CD4-positive, CD25-positive, alpha-beta regulatory T cell (primary cell): Measurements from ENCODE around the gene AOAH. TPM values are rescaled to one million over a fixed set of nuclear protein-coding genes. Genes with fewer than 3 reads are reported as not detected.

Experiments used
- ATAC-seq, 2 donors: fragments of 150-1000 bp; cut with Tn5 transposase; one replicate each; pipeline ENCODE4 v1.10.0; 2021; ENCODE audit warnings: low read depth in 2 of 2, moderate number of reproducible peaks in 2 of 2, moderate library complexity in 1 of 2
- DNase-seq, 3 donors: peaks; one replicate each; pipeline versions ENCODE4 v3.0.0 to v3.0.0-alpha.2; 2012 to 2022; ENCODE audit warnings: mixed read lengths in 1 of 3
- H3K27ac ChIP-seq: one replicate; pipeline ENCODE4 v1.7.0; 2013; ENCODE audit warnings: mild to moderate bottlenecking, low read length; ENCODE audit not compliant: insufficient read depth, poor library complexity, severe bottlenecking
- H3K27me3 ChIP-seq: one replicate; pipeline ENCODE4 v1.7.0; 2013; ENCODE audit warnings: low read length; ENCODE audit not compliant: control insufficient read depth, insufficient read depth
- H3K36me3 ChIP-seq: one replicate; pipeline ENCODE4 v1.7.0; 2013; ENCODE audit warnings: mild to moderate bottlenecking, low read length, moderate library complexity; ENCODE audit not compliant: control insufficient read depth, insufficient read depth
- H3K4me1 ChIP-seq: 2 replicates; pipeline ENCODE4 v1.7.0; 2013; ENCODE audit warnings: mild to moderate bottlenecking, low read length; ENCODE audit not compliant: insufficient read depth, control insufficient read depth, poor library complexity, severe bottlenecking
- H3K4me3 ChIP-seq: one replicate; pipeline ENCODE4 v1.7.0; 2013; ENCODE audit warnings: low read depth, mild to moderate bottlenecking, low read length, moderate library complexity
- H3K9me3 ChIP-seq, 2 experiments: 1 replicate in 1 of 2; 2 replicates in 1 of 2; pipeline ENCODE4 v1.7.0; 2013; ENCODE audit warnings: low read length in 2 of 2, mild to moderate bottlenecking in 1 of 2, moderate library complexity in 1 of 2; ENCODE audit not compliant: control insufficient read depth in 2 of 2
- H3K27ac Mint-ChIP-seq, 3 donors: one replicate each; pipeline ENCODE4 v1.8.0; 2020 to 2022; ENCODE audit warnings: mild to moderate bottlenecking in 3 of 3, mixed read lengths in 3 of 3, moderate library complexity in 2 of 3
- H3K27me3 Mint-ChIP-seq: one replicate; pipeline ENCODE4 v1.8.0; 2022; ENCODE audit warnings: mild to moderate bottlenecking, mixed read lengths
- H3K36me3 Mint-ChIP-seq: one replicate; pipeline ENCODE4 v1.8.0; 2020; ENCODE audit warnings: mixed read lengths
- H3K4me1 Mint-ChIP-seq, 4 donors: one replicate each; pipeline ENCODE4 v1.8.0; 2020 to 2022; ENCODE audit warnings: mixed read lengths in 4 of 4, mild to moderate bottlenecking in 1 of 4
- H3K4me3 Mint-ChIP-seq, 4 donors: one replicate each; pipeline ENCODE4 v1.8.0; 2020 to 2022; ENCODE audit warnings: mild to moderate bottlenecking in 4 of 4, mixed read lengths in 4 of 4, moderate library complexity in 3 of 4
- H3K9me3 Mint-ChIP-seq, 7 donors: one replicate each; pipeline ENCODE4 v1.8.0; 2020 to 2022; ENCODE audit warnings: mixed read lengths in 7 of 7, mild to moderate bottlenecking in 3 of 7, moderate library complexity in 2 of 7
- polyA plus RNA-seq, 4 donors: library from polyadenylated mRNA; unstranded; fragments of 300-500 nt; fragmentation: Illumina TruSeq; gene quantifications; one replicate each; pipeline ENCODE4 v1.2.3, GENCODE V29; 2021
- total RNA-seq: library from RNA; stranded (reverse); gene quantifications from one replicate; pipeline ENCODE4 v1.2.3, GENCODE V29; 2022

AOAH gene
- total and polyA plus RNA-seq, 5 donors from 2014 or later: 0.46 to 5.7 (median 1.5) TPM

DNA sequence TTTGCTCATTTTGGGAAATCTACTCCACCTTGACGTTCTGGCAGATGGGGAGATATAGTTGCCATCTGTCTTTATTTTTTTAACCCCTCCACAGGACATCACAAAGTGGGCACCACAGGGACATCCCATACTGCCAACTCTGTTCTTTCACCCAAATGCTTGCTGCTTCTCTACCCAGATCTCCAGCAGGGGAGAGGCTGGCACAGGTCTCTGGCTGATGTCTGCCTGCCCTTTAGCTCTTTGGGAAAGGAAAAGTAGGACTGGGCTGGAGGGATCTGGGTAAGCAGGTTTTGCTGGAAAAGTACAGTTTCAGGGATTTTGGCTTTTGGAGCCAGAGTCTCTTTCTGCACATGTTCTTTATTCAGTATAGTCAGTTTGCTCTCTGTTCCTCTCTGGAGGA lies 178.0 kb downstream of the AOAH start:
- Histone ChIP-seq H3K36me3 (no peaks in the 10 kb centered on the region), H3K4me1 (no peaks in the 10 kb centered on the region), H3K4me3 (no peak overlapping the region), H3K27ac (no peak overlapping the region), H3K9me3 (no peaks in the 10 kb centered on the region), H3K27me3 (no peaks in the 10 kb centered on the region)
- H3K36me3 Mint-ChIP-seq: no peaks in the 10 kb centered on the region
- H3K27ac Mint-ChIP-seq: peak overlapping the region in 1 of 3 donors; percentile 18
- DNase-seq (no peak), ATAC-seq (no peak)
- H3K9me3 Mint-ChIP-seq: peaks cover 0 to 3% (median 0%) of the 10 kb centered on the region in 7 donors
- H3K4me3 Mint-ChIP-seq: no peak overlapping the region
- peaks cover 4% of the 10 kb centered on the region for H3K27me3 Mint-ChIP-seq
- H3K4me1 Mint-ChIP-seq: no peaks in the 10 kb centered on the region

DNA sequence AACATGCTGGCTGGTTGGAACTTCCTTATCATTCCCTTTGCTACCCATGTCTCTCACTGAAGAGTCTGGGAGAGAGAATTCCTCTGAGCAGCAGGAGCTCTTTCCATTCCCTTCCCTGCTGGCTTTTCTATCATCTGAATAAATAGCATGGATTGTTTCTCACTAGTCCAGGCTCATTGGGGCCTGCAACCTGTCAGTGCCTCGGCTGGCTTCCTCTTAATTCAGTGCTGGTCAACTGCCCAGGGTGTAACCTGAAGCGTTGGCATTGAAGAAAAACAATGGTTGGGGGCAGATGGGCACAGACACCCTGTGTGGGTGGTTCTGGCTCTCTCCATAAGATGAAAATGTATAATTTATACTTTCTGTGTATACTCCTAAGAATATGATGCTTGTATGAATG lies 179.0 kb downstream of the AOAH start:
- no peak overlapping the region for H3K4me3 ChIP-seq
- no peaks in the 10 kb centered on the region for H3K27me3 ChIP-seq
- H3K27me3 Mint-ChIP-seq: peaks cover 4% of the 10 kb centered on the region
- H3K4me3 Mint-ChIP-seq: no peak overlapping the region
- no peaks in the 10 kb centered on the region for H3K4me1 ChIP-seq
- no peaks in the 10 kb centered on the region for H3K36me3 ChIP-seq
- H3K27ac ChIP-seq: no peak overlapping the region
- ATAC-seq: no peak
- no peaks in the 10 kb centered on the region for H3K9me3 ChIP-seq
- no peaks in the 10 kb centered on the region for H3K36me3 Mint-ChIP-seq
- no peak overlapping the region for H3K27ac Mint-ChIP-seq
- H3K4me1 Mint-ChIP-seq: no peaks in the 10 kb centered on the region
- DNase-seq: no peak
- H3K9me3 Mint-ChIP-seq: peaks cover 0 to 1% (median 0%) of the 10 kb centered on the region in 7 donors

GRCh38 chr7:36538126-36538525 lies 186.2 kb downstream of the AOAH start:
- no peaks in the 10 kb centered on the region for H3K36me3 ChIP-seq
- Mint-ChIP-seq H3K4me1 (no peaks in the 10 kb centered on the region), H3K36me3 (no peaks in the 10 kb centered on the region), H3K27ac (no peak overlapping the region), H3K4me3 (no peak overlapping the region), H3K27me3 (peaks cover 5% of the 10 kb centered on the region), H3K9me3 (peaks cover 0 to 1% (median 0%) of the 10 kb centered on the region in 7 donors)
- no peaks in the 10 kb centered on the region for H3K27me3 ChIP-seq
- no peak for DNase-seq
- no peak overlapping the region for H3K27ac ChIP-seq
- no peaks in the 10 kb centered on the region for H3K4me1 ChIP-seq
- no peaks in the 10 kb centered on the region for H3K9me3 ChIP-seq
- no peak for ATAC-seq
- H3K4me3 ChIP-seq: no peak overlapping the region

DNA sequence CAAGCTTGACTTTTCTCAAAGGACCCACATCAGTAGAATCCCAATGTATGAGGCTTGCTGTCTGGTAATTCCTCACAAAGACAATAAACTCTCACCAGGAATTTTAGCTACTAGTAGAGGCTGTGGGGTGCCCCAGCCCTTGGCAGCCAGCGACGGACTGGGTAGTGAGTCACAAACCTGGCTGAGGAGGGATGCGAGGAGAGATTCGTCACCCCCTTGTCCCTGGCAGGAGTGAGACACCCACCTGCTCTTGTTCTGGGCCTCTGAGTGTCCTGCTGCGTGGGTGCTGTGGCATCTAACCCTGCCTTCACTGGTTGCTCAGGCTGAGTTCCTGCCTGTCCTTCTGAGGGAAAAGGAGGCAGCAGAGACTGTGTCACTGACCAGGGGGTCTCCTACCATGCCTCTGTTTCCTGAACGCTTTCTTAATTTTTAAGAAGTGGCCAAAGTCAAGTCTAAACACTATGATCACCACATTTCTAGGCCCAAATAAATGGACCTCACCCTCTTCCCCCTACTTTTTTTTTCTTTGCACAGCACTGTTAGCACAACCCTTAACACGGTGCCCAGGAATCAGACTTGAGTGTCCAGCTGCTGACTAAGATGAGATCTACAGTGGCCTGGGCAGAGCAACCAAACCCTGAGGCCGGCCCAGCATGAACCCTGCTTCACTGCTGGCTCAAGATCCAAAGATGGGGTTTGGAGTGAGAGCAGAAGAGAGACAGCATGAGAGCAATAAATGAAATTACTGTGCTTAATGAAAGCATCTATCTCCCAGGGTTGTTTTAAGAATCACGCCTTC lies 188.2 kb downstream of the AOAH start:
- Histone ChIP-seq H3K4me3 (no peak overlapping the region), H3K27ac (no peak overlapping the region), H3K4me1 (no peaks in the 10 kb centered on the region), H3K9me3 (no peaks in the 10 kb centered on the region), H3K27me3 (no peaks in the 10 kb centered on the region), H3K36me3 (no peaks in the 10 kb centered on the region)
- H3K36me3 Mint-ChIP-seq: no peaks in the 10 kb centered on the region
- no peaks in the 10 kb centered on the region for H3K9me3 Mint-ChIP-seq
- no peak overlapping the region for H3K27ac Mint-ChIP-seq
- peaks cover 4% of the 10 kb centered on the region for H3K27me3 Mint-ChIP-seq
- no peaks in the 10 kb centered on the region for H3K4me1 Mint-ChIP-seq
- ATAC-seq (no peak), DNase-seq (no peak)
- no peak overlapping the region for H3K4me3 Mint-ChIP-seq

GRCh38 chr7:36533717-36534116 lies 190.6 kb downstream of the AOAH start:
- no peak for ATAC-seq
- H3K27ac Mint-ChIP-seq: no peak overlapping the region

GRCh38 chr7:36532981-36533499 lies 191.3 kb downstream of the AOAH start:
- Histone ChIP-seq H3K27ac (no peak overlapping the region), H3K4me1 (no peaks in the 10 kb centered on the region), H3K36me3 (no peaks in the 10 kb centered on the region), H3K9me3 (no peaks in the 10 kb centered on the region), H3K4me3 (no peak overlapping the region), H3K27me3 (no peaks in the 10 kb centered on the region)
- Mint-ChIP-seq H3K4me1 (no peaks in the 10 kb centered on the region), H3K27ac (no peak overlapping the region), H3K36me3 (no peaks in the 10 kb centered on the region), H3K27me3 (peaks cover under 1% of the 10 kb centered on the region), H3K4me3 (no peak overlapping the region), H3K9me3 (peaks cover 0 to 1% (median 0%) of the 10 kb centered on the region in 7 donors)
- DNase-seq: no peak
- no peak for ATAC-seq

More at GRCh38 chr7:36533717-36534116, 190.6 kb downstream of the AOAH start:
- peaks cover 0 to 1% (median 0%) of the 10 kb centered on the region in 7 donors for H3K9me3 Mint-ChIP-seq
- Histone ChIP-seq H3K9me3 (no peaks in the 10 kb centered on the region), H3K36me3 (no peaks in the 10 kb centered on the region), H3K4me3 (no peak overlapping the region), H3K4me1 (no peaks in the 10 kb centered on the region), H3K27ac (no peak overlapping the region), H3K27me3 (no peaks in the 10 kb centered on the region)
- no peak overlapping the region for H3K4me3 Mint-ChIP-seq
- H3K36me3 Mint-ChIP-seq: no peaks in the 10 kb centered on the region
- no peak for DNase-seq
- H3K27me3 Mint-ChIP-seq: peaks cover 4% of the 10 kb centered on the region
- H3K4me1 Mint-ChIP-seq: no peaks in the 10 kb centered on the region

- H3K27ac ChIP-seq: no peak overlapping the region
- H3K4me1 Mint-ChIP-seq: no peaks in the 10 kb centered on the region
- no peaks in the 10 kb centered on the region for H3K36me3 Mint-ChIP-seq
- H3K36me3 ChIP-seq: no peaks in the 10 kb centered on the region
- peak overlapping the region in 1 of 3 donors; percentile 57 for H3K27ac Mint-ChIP-seq
- no peak overlapping the region for H3K4me3 Mint-ChIP-seq
- no peaks in the 10 kb centered on the region for H3K4me1 ChIP-seq
- DNase-seq (no peak), ATAC-seq (no peak)
- H3K27me3 ChIP-seq: no peaks in the 10 kb centered on the region
- no peak overlapping the region for H3K4me3 ChIP-seq
- H3K27me3 Mint-ChIP-seq: no peaks in the 10 kb centered on the region
- peaks cover 0 to 1% (median 0%) of the 10 kb centered on the region in 7 donors for H3K9me3 Mint-ChIP-seq
- H3K9me3 ChIP-seq: no peaks in the 10 kb centered on the region
Observed at GRCh38 chr7:36531951-36532350, 192.3 kb downstream of the AOAH start.

DNA sequence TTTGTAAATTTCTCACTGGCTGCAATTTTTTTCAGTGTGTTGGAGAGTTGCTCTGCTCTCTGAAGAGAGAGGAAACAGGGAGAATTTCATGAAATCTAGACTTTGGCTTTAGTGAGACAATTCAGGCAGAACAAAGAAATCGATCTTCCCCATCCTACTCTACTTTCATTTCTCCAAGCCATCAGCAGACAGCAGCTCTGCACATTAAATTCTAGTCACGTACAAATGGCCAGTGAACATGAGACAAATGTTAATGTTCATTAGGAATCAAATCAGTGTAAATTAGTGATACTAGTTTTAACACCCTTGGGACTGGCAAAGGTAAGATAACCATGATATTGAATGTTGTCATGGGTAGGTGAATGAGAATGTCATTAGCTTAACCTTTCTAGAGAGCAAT lies 193.8 kb downstream of the AOAH start:
- H3K4me3 Mint-ChIP-seq: no peak overlapping the region
- peaks cover 0 to 1% (median 0%) of the 10 kb centered on the region in 7 donors for H3K9me3 Mint-ChIP-seq
- H3K4me1 Mint-ChIP-seq: no peaks in the 10 kb centered on the region
- no peaks in the 10 kb centered on the region for H3K36me3 ChIP-seq
- DNase-seq (no peak), ATAC-seq (no peak)
- no peak overlapping the region for H3K27ac Mint-ChIP-seq
- H3K4me3 ChIP-seq: no peak overlapping the region
- no peaks in the 10 kb centered on the region for H3K9me3 ChIP-seq
- peaks cover 10% of the 10 kb centered on the region for H3K27me3 Mint-ChIP-seq
- H3K4me1 ChIP-seq: no peaks in the 10 kb centered on the region
- peaks cover 2% of the 10 kb centered on the region for H3K27me3 ChIP-seq
- no peak overlapping the region for H3K27ac ChIP-seq
- H3K36me3 Mint-ChIP-seq: no peaks in the 10 kb centered on the region
